Vagina (tissue), 2 donors: ENCODE results near the gene GORASP1. TPM values are rescaled to one million over a fixed set of nuclear protein-coding genes. Genes with fewer than 3 reads are reported as not detected.

ENCODE experiments used
- DNase-seq, 2 donors: peaks; one replicate each; pipeline ENCODE4 v3.0.0-alpha.2; 2017; ENCODE audit errors: extremely low spot score in 2 of 2
- H3K27ac ChIP-seq: fragments of 200-600 bp; sonication (generic); one replicate; pipeline ENCODE4 v1.5.1; 2019
- H3K27me3 ChIP-seq: fragments of 200-600 bp; sonication (generic); one replicate; pipeline ENCODE4 v1.5.1; 2019
- H3K36me3 ChIP-seq, 2 donors: fragments of 200-600 bp; sonication (generic); one replicate each; pipeline ENCODE4 v1.5.1; 2017 to 2019
- H3K4me1 ChIP-seq: fragments of 200-600 bp; sonication (generic); one replicate; pipeline ENCODE4 v1.5.1; 2019
- H3K4me3 ChIP-seq, 2 donors: fragments of 200-600 bp; sonication (generic); 1 replicate in 1 of 2; 2 replicates in 1 of 2; pipeline ENCODE4 v1.5.1; 2016 to 2019
- H3K9me3 ChIP-seq: fragments of 200-600 bp; sonication (generic); one replicate; pipeline ENCODE4 v1.5.1; 2019
- POLR2A ChIP-seq, 2 donors: fragments of 450-650 bp; IDR thresholded peaks; one replicate each; pipeline ENCODE4 v1.6.1; 2017; ENCODE audit warnings: antibody characterized with exemption in 2 of 2, mild to moderate bottlenecking in 2 of 2, moderate library complexity in 2 of 2
- POLR2AphosphoS5 ChIP-seq, 2 donors: sonication (generic); formaldehyde crosslinking; IDR thresholded peaks; one replicate each; pipeline ENCODE4 v1.9.0; 2017; ENCODE audit warnings: antibody characterized with exemption in 2 of 2, mild to moderate bottlenecking in 2 of 2, low read depth in 1 of 2; ENCODE audit not compliant: insufficient read depth in 1 of 2
- intact Hi-C: fragments of 100-400 bp; cut with DNase I; formaldehyde crosslinking; loops from one replicate; pipeline ENCODE4 v1.15.1; 2023
- total RNA-seq: library from RNA; depleted of rRNA; stranded (reverse); fragments of >200 nt; gene quantifications from one replicate; pipeline ENCODE4 v1.2.3, GENCODE V29; 2016
- TF ChIP-seq, protein P1 (sequence below), 3 experiments: fragments of 450-650 bp in 2 of 3; fragments of 200-600 bp in 1 of 3; sonication (generic) in 1 of 3; IDR thresholded peaks; one replicate each; pipeline ENCODE4 v1.5.1; 2017 to 2019; ENCODE audit warnings: antibody characterized with exemption in 3 of 3, mild to moderate bottlenecking in 2 of 3, moderate library complexity in 2 of 3

GORASP1 gene
- total RNA-seq, 1 donor from 2014 or later, result 45.9 TPM

- H3K36me3 ChIP-seq, result peaks cover 0 to 30% of the 10 kb centered on the region in 2 donors
- DNase-seq, result no peak
- TF ChIP-seq, protein P1, sequence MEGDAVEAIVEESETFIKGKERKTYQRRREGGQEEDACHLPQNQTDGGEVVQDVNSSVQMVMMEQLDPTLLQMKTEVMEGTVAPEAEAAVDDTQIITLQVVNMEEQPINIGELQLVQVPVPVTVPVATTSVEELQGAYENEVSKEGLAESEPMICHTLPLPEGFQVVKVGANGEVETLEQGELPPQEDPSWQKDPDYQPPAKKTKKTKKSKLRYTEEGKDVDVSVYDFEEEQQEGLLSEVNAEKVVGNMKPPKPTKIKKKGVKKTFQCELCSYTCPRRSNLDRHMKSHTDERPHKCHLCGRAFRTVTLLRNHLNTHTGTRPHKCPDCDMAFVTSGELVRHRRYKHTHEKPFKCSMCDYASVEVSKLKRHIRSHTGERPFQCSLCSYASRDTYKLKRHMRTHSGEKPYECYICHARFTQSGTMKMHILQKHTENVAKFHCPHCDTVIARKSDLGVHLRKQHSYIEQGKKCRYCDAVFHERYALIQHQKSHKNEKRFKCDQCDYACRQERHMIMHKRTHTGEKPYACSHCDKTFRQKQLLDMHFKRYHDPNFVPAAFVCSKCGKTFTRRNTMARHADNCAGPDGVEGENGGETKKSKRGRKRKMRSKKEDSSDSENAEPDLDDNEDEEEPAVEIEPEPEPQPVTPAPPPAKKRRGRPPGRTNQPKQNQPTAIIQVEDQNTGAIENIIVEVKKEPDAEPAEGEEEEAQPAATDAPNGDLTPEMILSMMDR (IDR thresholded peaks at IDR 0.05), result no peak
- no peak for TF ChIP-seq POLR2A (IDR thresholded peaks at IDR 0.05)
- no peak for TF ChIP-seq POLR2AphosphoS5 (IDR thresholded peaks at IDR 0.05; ENCODE audit: insufficient read depth in 1 of 2, low read depth in 1 of 2)
- no peaks in the 10 kb centered on the region for H3K27me3 ChIP-seq
- peak overlapping the region; percentile 1 to 33 for H3K4me3 ChIP-seq
- H3K4me1 ChIP-seq, result peaks cover 72% of the 10 kb centered on the region
- H3K27ac ChIP-seq, result peak overlapping the region; percentile 100
- intact Hi-C loops, result loop anchor here (5.0 kb wide), 1 partner anchor 41 kb away; the partner anchor contains the start of genes GORASP1 and TTC21A
- no peaks in the 10 kb centered on the region for H3K9me3 ChIP-seq
Observed at GRCh38 chr3:39148435-39149058, 41.1 kb upstream of the GORASP1 start.

DNA sequence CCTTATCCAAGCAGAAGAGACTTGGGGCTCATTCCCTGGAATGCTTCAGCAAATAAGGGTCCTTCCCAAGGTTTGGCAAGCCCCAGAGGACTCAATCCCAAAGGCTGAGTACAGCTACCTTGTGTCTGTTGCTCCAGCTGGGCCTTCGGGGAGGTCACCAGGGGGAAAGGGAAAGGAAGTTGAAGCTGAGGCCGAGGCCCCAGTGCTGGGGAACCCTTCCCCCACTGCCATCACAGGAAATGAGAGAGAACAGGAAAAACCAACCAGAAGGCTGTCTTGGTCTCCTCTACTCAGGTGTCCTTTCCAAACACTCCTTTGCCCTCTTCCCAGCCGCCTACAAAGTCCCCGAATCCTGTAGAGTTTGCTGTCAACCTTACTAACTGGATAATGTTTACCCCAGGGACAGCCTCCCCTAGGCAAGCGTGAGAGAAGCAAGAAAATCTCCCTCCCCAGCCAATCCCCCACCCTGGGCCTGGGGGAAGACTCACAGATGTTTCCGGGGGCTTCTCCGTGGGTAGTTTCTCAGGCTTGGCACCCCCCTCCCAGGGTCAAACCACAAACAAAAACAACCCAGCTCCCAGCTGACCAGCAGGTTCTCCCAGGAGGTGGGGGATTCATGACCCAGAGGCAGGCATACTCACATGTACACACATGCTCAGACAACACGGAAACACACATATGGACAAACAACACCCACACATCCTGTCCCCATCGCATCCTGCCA lies 40.4 kb upstream of the GORASP1 start:
- DNase-seq, result no peak
- H3K4me3 ChIP-seq, result peak overlapping the region; percentile 1 to 33
- TF ChIP-seq POLR2A (IDR thresholded peaks at IDR 0.05) (no peak), POLR2AphosphoS5 (IDR thresholded peaks at IDR 0.05; ENCODE audit: insufficient read depth in 1 of 2, low read depth in 1 of 2) (no peak)
- TF ChIP-seq, protein P1 (IDR thresholded peaks at IDR 0.05), result no peak
- peak overlapping the region; percentile 100 for H3K27ac ChIP-seq
- no peaks in the 10 kb centered on the region for H3K27me3 ChIP-seq
- no peaks in the 10 kb centered on the region for H3K9me3 ChIP-seq
- intact Hi-C loops, result loop anchor here (5.0 kb wide), 1 partner anchor 41 kb away; the partner anchor contains the start of genes GORASP1 and TTC21A
- H3K36me3 ChIP-seq, result peaks cover 0 to 36% of the 10 kb centered on the region in 2 donors
- H3K4me1 ChIP-seq, result peaks cover 79% of the 10 kb centered on the region

DNA sequence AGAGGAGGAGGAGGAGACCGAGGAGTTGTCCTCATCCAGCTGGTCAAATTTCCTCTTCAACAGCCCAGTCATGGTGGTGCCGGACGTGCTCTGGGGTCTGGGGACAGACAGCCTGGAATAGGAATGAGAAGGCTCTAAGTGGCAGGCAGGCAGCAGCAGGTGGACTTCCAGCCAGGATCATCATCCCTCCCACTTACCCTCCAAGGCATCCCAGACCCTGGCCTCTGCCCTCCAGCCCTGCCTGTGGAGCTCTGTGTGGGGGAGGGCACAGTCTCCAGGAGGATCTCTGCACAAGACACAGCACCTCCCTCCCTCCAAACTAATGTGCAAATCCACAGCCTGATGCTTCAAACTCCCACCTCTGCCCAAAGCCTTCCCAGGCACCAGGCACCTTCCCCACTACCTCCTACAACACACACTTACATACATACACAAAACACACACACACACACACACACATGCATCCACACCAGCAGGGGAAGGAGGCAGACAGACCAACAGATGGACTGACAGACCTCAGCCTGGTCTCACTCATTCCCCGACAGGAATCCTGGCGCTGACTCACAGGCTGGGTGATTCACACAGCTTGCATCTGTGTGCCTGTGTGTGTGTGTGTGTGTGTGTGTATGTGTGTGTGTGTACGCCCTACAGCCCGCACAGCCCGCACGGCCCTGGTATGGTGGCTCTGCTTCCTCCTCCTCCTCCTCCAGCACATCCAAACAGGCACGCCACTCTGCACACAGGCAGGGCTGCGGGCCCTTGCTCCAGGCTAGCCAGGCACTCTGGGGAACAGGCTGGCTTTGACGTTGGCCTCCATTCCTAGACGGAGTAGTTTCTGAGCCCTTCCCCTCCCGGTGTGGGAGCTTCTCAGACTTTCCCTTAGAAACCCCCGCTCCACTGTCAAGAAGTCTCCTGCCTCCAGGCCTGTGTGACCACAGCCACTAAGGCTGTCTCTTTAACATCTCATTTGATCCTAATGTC lies 39.5 kb upstream of the GORASP1 start:
- Histone ChIP-seq H3K4me1 (peaks cover 84% of the 10 kb centered on the region), H3K27ac (peak overlapping the region; percentile 100), H3K4me3 (peak overlapping the region; percentile 0 to 33), H3K36me3 (peaks cover 0 to 46% of the 10 kb centered on the region in 2 donors), H3K9me3 (no peaks in the 10 kb centered on the region), H3K27me3 (no peaks in the 10 kb centered on the region)
- intact Hi-C loops, result loop anchor here (5.0 kb wide), 1 partner anchor 40 kb away; the partner anchor contains the start of genes GORASP1 and TTC21A
- no peak for DNase-seq
- TF ChIP-seq, protein P1 (IDR thresholded peaks at IDR 0.05), result no peak
- TF ChIP-seq POLR2AphosphoS5 (IDR thresholded peaks at IDR 0.05; ENCODE audit: insufficient read depth in 1 of 2, low read depth in 1 of 2) (peak; percentile 34 to 57), POLR2A (IDR thresholded peaks at IDR 0.05) (peak in 1 of 2 donors; percentile 9)

- Histone ChIP-seq H3K4me1 (peaks cover 84% of the 10 kb centered on the region), H3K9me3 (no peaks in the 10 kb centered on the region), H3K27ac (peak overlapping the region; percentile 100), H3K36me3 (peaks cover 0 to 47% of the 10 kb centered on the region in 2 donors), H3K27me3 (no peaks in the 10 kb centered on the region), H3K4me3 (no peak overlapping the region)
- intact Hi-C loops, result loop anchor here (5.0 kb wide), 1 partner anchor 39 kb away; the partner anchor contains the start of genes GORASP1 and TTC21A
- no peak for DNase-seq
- TF ChIP-seq, protein P1 (IDR thresholded peaks at IDR 0.05), result no peak
- no peak for TF ChIP-seq POLR2A (IDR thresholded peaks at IDR 0.05)
- TF ChIP-seq POLR2AphosphoS5 (IDR thresholded peaks at IDR 0.05; ENCODE audit: insufficient read depth in 1 of 2, low read depth in 1 of 2), result no peak
Observed at GRCh38 chr3:39146083-39146501, 38.7 kb upstream of the GORASP1 start.
